CMK (cell line): ENCODE results near the gene CRB1.

Experiments
- DNase-seq: peaks from one replicate; pipeline ENCODE4 v3.0.0-alpha.2; 2010; ENCODE audit warnings: low read depth

CRB1 gene

GRCh38 chr1:197304638-197305200 lies 36.7 kb downstream of the CRB1 start:
- DNase-seq: no peak

GRCh38 chr1:197305925-197306324 lies 37.9 kb downstream of the CRB1 start:
- DNase-seq: no peak

DNA sequence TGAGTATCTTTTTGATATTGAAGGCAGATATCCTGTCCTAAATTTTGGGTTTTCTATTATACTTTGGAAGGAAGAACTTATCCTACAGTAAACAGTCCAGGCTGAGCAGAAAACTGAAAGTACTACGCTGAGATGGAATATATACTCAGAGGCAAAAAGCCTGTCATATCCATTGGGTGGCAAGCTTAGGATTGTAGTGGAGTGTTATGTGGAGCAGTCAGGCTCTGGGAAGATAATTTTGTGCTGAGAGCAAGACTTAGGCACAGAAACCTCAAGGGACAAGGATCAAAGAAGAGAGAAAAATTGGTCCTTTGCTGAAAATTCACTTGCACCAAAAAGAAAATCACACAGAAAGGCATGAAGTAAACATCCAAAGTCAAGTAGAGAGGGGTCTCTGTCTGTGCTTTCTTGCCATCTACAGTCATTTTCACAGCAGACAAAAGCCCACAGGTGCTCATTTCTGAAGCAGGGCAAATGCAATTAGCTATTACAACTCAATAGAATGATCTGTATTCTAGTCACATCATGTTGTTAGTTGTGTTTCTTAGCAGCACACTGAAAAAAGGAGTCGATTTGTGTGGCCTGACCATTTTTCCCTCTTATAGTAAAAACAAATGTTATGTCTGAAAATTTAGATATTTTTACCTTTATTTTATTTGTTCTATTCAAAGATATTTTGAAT lies 38.5 kb downstream of the CRB1 start:
- DNase-seq: no peak

GRCh38 chr1:197307136-197307535 lies 39.1 kb downstream of the CRB1 start:
- DNase-seq: no peak

GRCh38 chr1:197307551-197307950 lies 39.5 kb downstream of the CRB1 start:
- DNase-seq: no peak

GRCh38 chr1:197311081-197311480 lies 43.0 kb downstream of the CRB1 start:
- no peak for DNase-seq

GRCh38 chr1:197312163-197312562 lies 44.1 kb downstream of the CRB1 start:
- no peak for DNase-seq

DNA sequence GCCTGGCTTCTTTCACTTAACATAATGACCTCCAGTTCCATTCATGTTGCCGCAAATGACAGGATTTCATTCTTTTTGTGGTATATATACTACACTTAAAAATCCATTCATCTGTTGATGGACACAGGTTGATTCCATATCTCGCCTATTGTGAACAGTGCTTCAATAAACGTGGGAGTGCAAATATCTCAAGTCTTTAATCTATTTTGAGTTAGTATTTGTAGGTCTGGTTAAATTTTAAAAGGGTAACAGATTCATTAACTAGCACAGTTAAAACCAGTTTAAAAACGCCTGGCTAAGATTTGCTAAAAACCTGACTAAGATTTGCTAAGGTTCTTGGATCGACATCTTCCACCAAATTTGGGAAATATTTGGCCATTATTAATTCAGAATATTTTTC lies 45.7 kb downstream of the CRB1 start:
- DNase-seq: no peak

DNA sequence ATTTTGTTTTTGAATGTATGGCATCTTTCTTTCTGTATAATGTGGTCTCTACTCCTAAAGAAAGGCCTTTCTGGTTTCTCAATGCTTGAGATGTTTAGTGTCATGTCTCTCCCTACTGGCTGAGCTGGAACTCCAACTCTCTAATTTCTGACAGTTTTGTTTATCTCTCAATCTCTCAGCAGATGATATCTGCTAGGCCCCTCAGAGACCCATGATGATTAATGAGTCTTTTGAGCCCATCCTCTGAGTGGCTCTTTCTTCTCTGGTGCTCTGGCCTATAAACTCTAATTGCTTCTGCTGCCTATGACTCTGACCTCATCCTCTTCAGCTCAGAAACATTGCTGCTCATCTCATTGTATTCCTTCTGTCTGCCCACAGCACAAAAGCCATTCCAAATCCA lies 46.6 kb downstream of the CRB1 start:
- no peak for DNase-seq

DNA sequence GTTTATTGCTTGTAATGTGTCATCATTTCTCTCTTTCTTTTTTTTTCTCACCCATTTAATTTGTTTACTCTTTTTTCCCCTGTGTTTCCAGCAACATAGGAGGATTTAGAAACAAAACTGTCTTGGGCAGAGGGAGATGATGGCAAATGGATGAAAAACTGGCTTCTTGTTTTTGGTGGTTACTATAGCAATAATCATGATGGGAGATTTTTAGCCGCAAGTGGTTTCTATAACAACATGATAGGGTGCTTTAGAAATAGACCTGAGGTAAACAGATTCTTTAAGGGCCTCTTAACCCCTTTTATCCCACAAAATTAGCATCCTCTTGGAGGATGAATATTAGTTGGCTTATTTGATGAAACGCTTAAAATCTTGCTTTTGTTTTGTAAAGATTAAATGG lies 51.6 kb downstream of the CRB1 start:
- no peak for DNase-seq

GRCh38 chr1:197320991-197321531 lies 53.0 kb downstream of the CRB1 start:
- DNase-seq: no peak

DNA sequence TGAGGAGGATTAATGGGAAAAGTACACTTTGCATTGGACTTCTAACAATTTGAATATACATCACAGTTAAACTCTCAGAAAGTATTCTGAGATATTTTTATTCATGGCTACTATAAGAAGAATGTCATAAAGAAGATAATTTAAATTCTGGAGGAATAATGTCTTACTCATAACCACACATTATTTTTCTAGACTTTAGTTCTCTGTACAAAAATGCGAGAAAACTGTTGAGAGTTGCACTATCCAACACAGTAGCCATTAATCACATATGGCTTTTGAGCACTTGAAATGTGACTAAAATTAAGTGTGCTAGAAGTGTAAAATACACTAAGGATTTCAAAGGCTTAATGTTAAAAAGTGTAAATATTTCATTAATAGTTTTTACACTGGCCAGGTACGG lies 53.8 kb downstream of the CRB1 start:
- DNase-seq: no peak

DNA sequence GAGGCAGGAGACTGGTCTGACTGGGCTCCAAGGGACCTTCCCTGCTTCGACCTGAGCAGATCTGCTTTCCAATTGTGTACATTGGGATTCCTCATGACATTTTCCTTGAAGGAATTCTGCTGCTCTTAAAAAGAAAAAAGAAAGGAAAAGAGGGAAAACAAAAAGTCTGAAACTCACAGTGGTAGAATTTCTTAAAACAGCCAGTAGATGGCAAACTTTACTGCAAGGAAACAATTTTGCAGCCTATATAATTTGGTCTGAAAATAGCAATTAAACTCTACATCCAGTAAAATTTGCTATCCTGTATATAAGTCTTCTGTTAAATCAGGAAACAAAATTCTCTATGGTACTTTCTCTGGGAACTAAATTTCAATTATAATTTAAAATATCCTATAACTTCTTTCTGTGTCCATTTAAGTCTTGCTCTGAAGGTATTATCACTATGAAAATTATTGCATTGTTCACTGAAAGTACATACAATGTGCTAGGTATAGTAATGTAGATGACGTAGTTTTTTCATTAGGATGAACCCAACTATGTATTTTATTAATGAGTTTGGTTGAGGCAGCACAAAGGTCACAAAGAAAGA lies 59.8 kb downstream of the CRB1 start:
- no peak for DNase-seq

- DNase-seq: no peak
Observed at GRCh38 chr1:197330213-197330612, 62.2 kb downstream of the CRB1 start.

DNA sequence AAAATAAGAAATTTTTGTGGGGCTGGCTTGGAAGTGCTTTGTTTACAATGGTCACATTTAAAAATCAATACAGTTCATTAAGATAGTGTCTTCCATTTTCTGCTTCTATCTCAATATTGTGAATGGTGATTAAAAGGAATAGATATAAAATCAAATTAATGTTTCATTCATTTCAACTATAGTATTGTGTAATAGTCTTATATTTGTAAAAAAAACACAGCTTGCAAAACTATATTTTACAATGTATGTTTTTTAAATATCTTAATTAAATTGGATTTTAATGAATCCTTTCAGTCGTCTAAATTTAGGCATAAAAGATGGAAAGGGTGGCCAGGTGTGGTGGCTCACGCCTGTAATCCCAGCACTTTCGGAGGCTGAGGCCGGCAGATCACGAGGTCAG lies 63.5 kb downstream of the CRB1 start:
- DNase-seq: no peak

DNA sequence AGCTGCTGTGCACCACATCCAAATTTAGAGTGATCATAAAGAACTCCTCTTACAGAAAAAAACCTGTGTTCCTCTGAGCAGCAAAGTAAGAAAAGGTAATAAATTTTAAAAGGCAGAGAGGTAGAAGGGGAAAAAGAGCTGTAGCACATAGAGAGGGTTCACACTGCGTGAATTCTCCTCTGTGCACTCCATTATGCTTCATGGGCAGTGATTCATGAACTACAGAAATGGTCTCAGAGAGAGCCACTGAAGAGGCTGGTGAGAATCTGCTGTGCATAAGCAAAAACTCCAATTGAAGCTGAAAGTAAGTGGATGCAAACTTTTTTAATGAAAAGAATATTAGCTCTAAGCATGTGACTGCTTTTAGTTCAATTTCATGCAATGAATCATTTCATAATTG lies 65.0 kb downstream of the CRB1 start:
- DNase-seq: no peak

- no peak for DNase-seq
Observed at GRCh38 chr1:197336571-197336970, 68.5 kb downstream of the CRB1 start.

DNA sequence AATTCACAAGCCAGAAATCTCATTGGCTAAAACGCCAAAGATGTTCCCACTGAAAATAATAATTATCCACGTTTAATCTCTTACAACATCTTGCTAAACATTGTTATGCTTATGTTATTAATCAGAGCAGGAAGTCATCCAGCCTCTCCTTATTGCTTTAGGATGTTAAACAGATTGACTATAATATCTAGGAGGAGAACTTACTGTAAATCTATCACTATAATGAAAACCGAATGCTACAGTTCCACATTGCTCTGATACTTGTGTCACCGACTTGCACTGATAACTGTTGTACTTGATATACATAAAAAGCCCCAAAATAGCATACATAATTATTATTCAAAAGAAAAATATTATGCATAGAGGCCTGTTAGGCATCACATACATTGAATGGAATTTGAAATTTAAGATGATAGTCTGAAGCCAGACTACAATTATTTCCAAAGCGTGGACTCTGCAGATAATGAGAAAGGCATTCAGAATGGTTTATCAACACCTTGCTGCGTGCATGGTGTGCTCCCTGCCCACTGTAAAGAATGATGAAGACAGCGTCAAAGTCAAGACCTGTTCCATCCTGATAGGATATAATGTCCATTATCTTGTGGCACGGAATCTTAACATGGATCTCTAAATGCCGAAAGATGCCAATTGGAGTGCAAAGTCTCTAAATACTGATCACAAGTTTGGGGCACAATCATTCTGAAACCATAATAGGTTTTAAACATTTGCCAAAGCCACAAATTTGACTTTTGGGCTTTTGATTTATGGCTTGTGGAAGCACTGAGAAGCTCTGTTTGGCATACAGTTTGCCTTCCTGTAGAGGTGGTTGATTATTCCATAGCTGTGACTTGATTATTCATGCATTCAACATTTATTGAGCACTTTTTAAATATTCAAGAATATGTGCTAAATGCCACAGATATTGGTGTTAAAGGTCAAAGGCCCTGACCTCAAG lies 71.3 kb downstream of the CRB1 start:
- DNase-seq: no peak

GRCh38 chr1:197341626-197342025 lies 73.6 kb downstream of the CRB1 start:
- DNase-seq: no peak

GRCh38 chr1:197342044-197342565 lies 74.1 kb downstream of the CRB1 start:
- DNase-seq: no peak

- DNase-seq: no peak
Observed at GRCh38 chr1:197342669-197343068, 74.6 kb downstream of the CRB1 start.

- DNase-seq: no peak
Observed at GRCh38 chr1:197343663-197344273, 75.7 kb downstream of the CRB1 start.
